Spinal cord (tissue), 10 donors: ENCODE results near the gene CAMK2D. TPM values are rescaled to one million over a fixed set of nuclear protein-coding genes. Genes with fewer than 3 reads are reported as not detected.

Experiments used
- DNase-seq, 6 donors: peaks; one replicate each; pipeline versions ENCODE4 v3.0.0 to v3.0.0-alpha.2; 2013 to 2015; ENCODE audit warnings: low spot score in 6 of 6, low read depth in 4 of 6
- H3K27ac ChIP-seq: one replicate; pipeline ENCODE4 v1.5.1; 2013; ENCODE audit warnings: low read depth, low read length, control low read depth
- H3K27me3 ChIP-seq: one replicate; pipeline ENCODE4 v1.6.1; 2013; ENCODE audit warnings: low read length; ENCODE audit not compliant: control insufficient read depth, insufficient read depth
- H3K36me3 ChIP-seq: one replicate; pipeline ENCODE4 v1.6.1; 2013; ENCODE audit warnings: low read length; ENCODE audit not compliant: control insufficient read depth, insufficient read depth
- H3K4me1 ChIP-seq: one replicate; pipeline ENCODE4 v1.6.1; 2013; ENCODE audit warnings: low read length; ENCODE audit not compliant: control insufficient read depth, insufficient read depth
- H3K4me3 ChIP-seq: one replicate; pipeline ENCODE4 v1.5.1; 2013; ENCODE audit warnings: low read depth, low read length, control low read depth
- H3K9me3 ChIP-seq: one replicate; pipeline ENCODE4 v1.6.1; 2013; ENCODE audit warnings: low read length; ENCODE audit not compliant: control insufficient read depth, insufficient read depth
- WGBS: methylation state at CpG from one replicate; pipeline ENCODE4 v1.1.5; 2013; ENCODE audit warnings: missing lambda C conversion rate; ENCODE audit not compliant: insufficient coverage; 5-methylcytosine and 5-hydroxymethylcytosine counted together
- polyA plus RNA-seq, 2 donors: library from polyadenylated mRNA; unstranded; fragments of 120-200 nt; gene quantifications; one replicate each; pipeline ENCODE4 v1.2.1, GENCODE V29; 2013; ENCODE audit not compliant: insufficient read length in 2 of 2
- total RNA-seq, 2 donors: library from RNA; depleted of rRNA in 1 of 2; stranded (reverse); fragments of 120-200 nt in 1 of 2; fragments of >200 nt in 1 of 2; gene quantifications; one replicate each; pipeline versions ENCODE4 v1.2.3 to v1.2.4, GENCODE V29; 2013 to 2014
- donor health status: healthy.

The CAMK2D gene
- total and polyA plus RNA-seq, 4 donors: 64.4 to 154 (median 95.0) TPM

DNA sequence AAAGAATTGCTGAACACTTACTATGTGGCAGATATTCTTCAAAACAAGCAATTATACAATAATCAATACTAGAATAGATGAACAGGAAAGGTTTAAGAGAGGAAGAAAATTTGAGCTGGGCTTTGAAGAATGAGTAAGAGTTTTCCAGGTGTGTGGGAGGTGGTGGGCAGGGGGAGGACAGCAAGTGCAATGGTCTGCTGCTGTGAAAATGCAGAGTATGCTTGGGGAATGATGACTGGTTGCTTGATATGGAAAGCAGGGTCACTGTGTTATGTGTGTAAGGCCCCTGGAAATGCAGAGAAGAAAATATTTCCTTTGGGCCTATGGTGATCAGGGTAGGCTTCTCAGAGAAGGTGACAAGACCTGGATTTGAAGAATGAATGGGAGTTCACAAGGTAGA is 300.3 kb downstream of the CAMK2D start:
- H3K9me3 ChIP-seq: no peaks in the 10 kb centered on the region
- DNase-seq: no peak
- no peaks in the 10 kb centered on the region for H3K4me1 ChIP-seq
- H3K4me3 ChIP-seq: no peak overlapping the region
- no peaks in the 10 kb centered on the region for H3K27me3 ChIP-seq
- H3K27ac ChIP-seq: no peak overlapping the region
- H3K36me3 ChIP-seq: peaks cover 4% of the 10 kb centered on the region

DNA sequence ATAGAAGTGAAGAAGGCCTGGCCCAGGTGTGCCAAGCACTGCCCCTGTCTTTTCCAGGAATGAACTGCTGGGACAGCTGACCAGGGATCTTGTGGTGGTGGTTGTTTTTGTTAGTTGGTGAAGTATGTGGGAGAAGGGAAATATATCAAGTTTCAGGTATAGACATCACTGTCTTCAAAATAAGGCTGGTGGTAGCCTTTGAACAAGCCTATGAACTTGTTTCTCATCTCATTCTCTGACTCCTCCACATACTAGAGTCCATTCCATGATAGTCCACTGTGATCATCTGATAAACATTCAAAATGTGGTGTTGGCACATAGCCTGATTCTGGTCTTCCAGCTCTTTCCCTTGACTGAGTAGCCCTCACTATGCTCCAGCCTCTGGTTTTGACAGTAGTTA is 303.7 kb downstream of the CAMK2D start:
- Histone ChIP-seq H3K36me3 (no peaks in the 10 kb centered on the region), H3K9me3 (no peaks in the 10 kb centered on the region), H3K27me3 (no peaks in the 10 kb centered on the region), H3K27ac (no peak overlapping the region), H3K4me3 (no peak overlapping the region), H3K4me1 (no peaks in the 10 kb centered on the region)
- DNase-seq: no peak

GRCh38 chr4:113457121-113457520 is 304.4 kb downstream of the CAMK2D start:
- Histone ChIP-seq H3K4me1 (no peaks in the 10 kb centered on the region), H3K27me3 (no peaks in the 10 kb centered on the region), H3K27ac (no peak overlapping the region), H3K9me3 (no peaks in the 10 kb centered on the region), H3K4me3 (no peak overlapping the region), H3K36me3 (no peaks in the 10 kb centered on the region)
- no peak for DNase-seq
- 100% methylated on average over 2 of the region's 8 CpGs for WGBS

- peak in 1 of 6 donors; percentile 69 for DNase-seq
- no peaks in the 10 kb centered on the region for H3K9me3 ChIP-seq
- H3K4me3 ChIP-seq: no peak overlapping the region
- H3K27ac ChIP-seq: no peak overlapping the region
- no peaks in the 10 kb centered on the region for H3K4me1 ChIP-seq
- no CpG with 5 or more reads among the region's 2 CpGs for WGBS
- H3K27me3 ChIP-seq: no peaks in the 10 kb centered on the region
- no peaks in the 10 kb centered on the region for H3K36me3 ChIP-seq
These were observed 306.5 kb downstream of the CAMK2D start for GRCh38 chr4:113455061-113455460.

DNA sequence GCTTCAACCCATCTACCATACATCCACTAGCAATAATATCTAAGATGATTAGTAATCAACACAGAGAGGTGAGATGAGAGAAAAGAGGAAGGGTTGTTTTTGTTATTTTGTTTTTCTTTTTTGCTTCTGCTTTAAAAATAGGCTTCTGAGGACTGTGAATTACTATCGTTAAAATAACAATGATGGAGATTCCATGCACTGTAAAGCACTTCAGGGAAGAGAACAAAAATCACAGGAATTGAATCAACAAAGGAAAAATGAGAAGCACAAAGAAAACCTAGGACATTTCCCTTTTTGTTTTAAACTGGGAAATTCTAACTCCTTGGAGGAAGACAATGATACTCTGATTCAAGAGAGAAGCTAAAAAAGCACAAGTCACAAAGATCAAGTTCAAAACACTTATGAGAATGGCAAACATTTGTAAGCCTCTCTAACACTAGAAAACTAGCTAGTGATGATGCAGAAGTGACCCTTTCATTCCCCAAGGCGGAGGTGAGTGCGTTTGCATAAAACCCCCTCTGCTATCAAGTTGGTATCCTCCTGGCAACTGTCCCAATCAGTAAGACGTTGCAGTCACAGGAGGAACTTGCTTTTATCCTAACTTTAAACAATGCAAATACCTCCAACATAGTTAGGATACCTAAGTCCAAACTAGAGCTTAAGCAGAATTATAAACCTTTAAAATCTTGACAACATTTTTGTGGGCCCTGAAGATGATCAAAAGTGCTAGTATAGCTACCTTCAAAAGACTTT is 308.5 kb downstream of the CAMK2D start:
- no peaks in the 10 kb centered on the region for H3K36me3 ChIP-seq
- H3K4me3 ChIP-seq: no peak overlapping the region
- no peaks in the 10 kb centered on the region for H3K4me1 ChIP-seq
- H3K27ac ChIP-seq: peak overlapping the region; percentile 11
- 12% methylated on average over 3 of the region's 4 CpGs for WGBS
- peak in 4 of 6 donors; percentile 44 to 85 (median 67) for DNase-seq
- no peaks in the 10 kb centered on the region for H3K9me3 ChIP-seq
- no peaks in the 10 kb centered on the region for H3K27me3 ChIP-seq

DNA sequence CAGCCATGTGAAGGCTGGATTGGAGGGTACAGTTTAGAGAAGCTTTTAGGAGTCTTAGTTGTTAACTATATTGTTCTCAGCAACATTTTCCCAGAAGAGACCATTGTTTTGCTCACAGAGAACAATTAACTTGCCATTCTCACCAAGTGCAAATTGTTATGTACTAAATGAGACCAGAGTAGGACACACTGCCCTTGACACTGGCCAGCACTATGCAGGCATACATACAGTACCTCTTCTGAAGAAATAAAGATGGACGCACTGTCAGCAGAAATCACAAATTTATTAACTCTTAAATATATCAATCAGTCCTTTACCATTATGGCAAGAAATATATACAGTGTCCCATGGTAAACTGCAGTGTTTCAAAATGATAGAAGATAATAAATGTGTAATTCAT is 309.4 kb downstream of the CAMK2D start:
- H3K27me3 ChIP-seq: no peaks in the 10 kb centered on the region
- WGBS: no CpG with 5 or more reads among the region's 1 CpG
- no peak overlapping the region for H3K27ac ChIP-seq
- H3K4me1 ChIP-seq: no peaks in the 10 kb centered on the region
- H3K4me3 ChIP-seq: no peak overlapping the region
- no peaks in the 10 kb centered on the region for H3K36me3 ChIP-seq
- peaks cover under 1% of the 10 kb centered on the region for H3K9me3 ChIP-seq
- no peak for DNase-seq

GRCh38 chr4:113450295-113451080 is 311.1 kb downstream of the CAMK2D start:
- Histone ChIP-seq H3K27ac (no peak overlapping the region), H3K4me1 (no peaks in the 10 kb centered on the region), H3K4me3 (no peak overlapping the region), H3K9me3 (peaks cover 2% of the 10 kb centered on the region), H3K27me3 (no peaks in the 10 kb centered on the region), H3K36me3 (no peaks in the 10 kb centered on the region)
- no CpG with 5 or more reads among the region's 5 CpGs for WGBS
- no peak for DNase-seq

GRCh38 chr4:113449410-113449974 is 312.0 kb downstream of the CAMK2D start:
- no peak overlapping the region for H3K4me3 ChIP-seq
- no peaks in the 10 kb centered on the region for H3K4me1 ChIP-seq
- H3K27me3 ChIP-seq: no peaks in the 10 kb centered on the region
- H3K36me3 ChIP-seq: no peaks in the 10 kb centered on the region
- H3K9me3 ChIP-seq: peaks cover 2% of the 10 kb centered on the region
- DNase-seq: no peak
- no peak overlapping the region for H3K27ac ChIP-seq
- 100% methylated on average over 1 of the region's 1 CpG for WGBS

DNA sequence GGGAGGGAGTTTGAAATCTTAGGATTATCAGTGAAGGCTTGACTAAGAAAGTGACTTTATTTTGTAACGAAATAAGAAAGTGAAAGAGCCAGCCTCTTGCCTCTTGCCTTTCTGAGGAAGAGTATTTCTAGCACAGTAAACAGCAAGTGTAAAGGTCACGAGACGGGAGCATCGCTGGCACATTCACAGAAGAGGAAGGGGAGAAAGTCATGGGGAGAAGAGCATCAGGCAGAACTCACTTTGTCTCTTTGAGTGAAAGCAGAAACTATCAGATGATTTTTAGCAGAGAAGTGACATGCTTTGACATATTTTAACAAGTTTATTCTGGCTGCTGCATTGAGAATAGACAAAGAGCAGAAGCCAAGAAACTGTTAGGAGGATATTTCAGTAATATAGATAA is 313.8 kb downstream of the CAMK2D start:
- no peaks in the 10 kb centered on the region for H3K4me1 ChIP-seq
- H3K27ac ChIP-seq: peak overlapping the region; percentile 33
- H3K36me3 ChIP-seq: no peaks in the 10 kb centered on the region
- no peak overlapping the region for H3K4me3 ChIP-seq
- 69% methylated on average over 4 of the region's 4 CpGs for WGBS
- DNase-seq: no peak
- peaks cover 2% of the 10 kb centered on the region for H3K9me3 ChIP-seq
- no peaks in the 10 kb centered on the region for H3K27me3 ChIP-seq
